IPS-20b (cell line): ENCODE data around the gene RBM33.

Experiments
- H3K27ac ChIP-seq: one replicate; pipeline ENCODE4 v1.5.1; 2013; ENCODE audit warnings: low read length
- H3K27me3 ChIP-seq: 2 replicates; pipeline ENCODE4 v1.6.1; 2013; ENCODE audit warnings: mild to moderate bottlenecking, low read length, inconsistent platforms; ENCODE audit not compliant: insufficient read depth
- H3K36me3 ChIP-seq: 2 replicates; pipeline ENCODE4 v1.6.1; 2013; ENCODE audit warnings: low read depth, mild to moderate bottlenecking, inconsistent platforms, low read length, moderate library complexity; ENCODE audit not compliant: insufficient read depth
- H3K4me1 ChIP-seq: 2 replicates; pipeline ENCODE4 v1.6.1; 2013; ENCODE audit warnings: mild to moderate bottlenecking, control low read depth, inconsistent platforms, low read length, moderate library complexity; ENCODE audit not compliant: insufficient read depth
- H3K4me3 ChIP-seq: 2 replicates; pipeline ENCODE4 v1.5.1; 2013; ENCODE audit warnings: mild to moderate bottlenecking, low read length, inconsistent platforms
- H3K9ac ChIP-seq: 2 replicates; pipeline ENCODE4 v1.6.1; 2013; ENCODE audit warnings: low read depth, mild to moderate bottlenecking, inconsistent platforms, low read length, moderate library complexity
- H3K9me3 ChIP-seq: 2 replicates; pipeline ENCODE4 v1.6.1; 2013; ENCODE audit warnings: mild to moderate bottlenecking, low read depth, low read length, inconsistent platforms; ENCODE audit not compliant: insufficient read depth

Gene RBM33

DNA sequence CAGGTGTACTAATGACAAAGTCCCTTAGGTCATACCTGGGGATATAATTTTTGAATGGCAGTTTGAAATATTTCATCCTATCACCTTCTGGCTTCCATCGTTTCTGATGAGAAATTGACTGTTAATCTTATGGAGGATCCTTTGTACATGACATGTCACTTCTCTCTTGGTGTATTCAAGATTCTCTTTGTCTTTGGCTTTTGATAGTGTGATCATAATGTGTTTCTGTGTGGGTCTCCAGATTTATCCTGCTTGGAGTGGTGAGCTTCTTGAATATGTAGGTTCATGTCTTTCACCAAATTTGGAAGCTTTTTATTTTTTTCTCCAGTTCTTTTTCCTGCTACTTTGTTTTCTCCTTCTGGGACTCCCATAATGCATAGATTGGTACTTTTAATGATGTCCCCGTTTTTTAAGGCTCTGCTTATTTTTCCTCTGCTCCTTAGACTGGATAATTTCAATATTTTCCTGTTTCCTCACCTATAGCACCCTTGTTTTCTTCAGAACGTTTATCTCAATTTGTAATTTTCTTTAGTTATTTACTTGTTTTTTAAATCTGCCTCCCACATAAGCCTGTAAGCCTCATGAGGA is 4.4 kb downstream of the RBM33 start:
- no peaks in the 10 kb centered on the region for H3K27me3 ChIP-seq
- peaks cover 14% of the 10 kb centered on the region for H3K9me3 ChIP-seq
- H3K36me3 ChIP-seq: peaks cover 28% of the 10 kb centered on the region
- peaks cover 9% of the 10 kb centered on the region; the same call in 1 of the 2 replicates for H3K4me1 ChIP-seq
- no peak overlapping the region for H3K9ac ChIP-seq
- no peak overlapping the region for H3K27ac ChIP-seq
- H3K4me3 ChIP-seq: no peak overlapping the region

DNA sequence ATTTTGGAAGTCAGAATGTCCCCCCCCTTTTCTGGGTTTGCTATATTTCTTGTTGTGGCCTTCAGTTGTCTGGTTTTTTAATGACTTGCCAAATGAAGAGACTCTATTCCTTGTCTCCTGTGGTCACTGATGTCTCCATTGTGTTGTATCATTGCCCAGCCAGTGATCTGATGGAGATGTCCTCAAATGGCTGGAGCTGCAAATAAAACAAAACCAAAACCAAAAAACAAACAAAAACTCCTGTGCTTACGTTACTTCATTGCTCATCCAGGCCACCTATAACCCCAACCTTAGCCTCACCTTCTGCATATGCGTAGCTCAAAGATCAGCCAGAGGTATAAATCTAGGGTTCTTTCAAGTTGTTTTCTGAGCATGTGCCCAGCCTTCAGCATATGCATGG is 5.1 kb downstream of the RBM33 start:
- H3K9ac ChIP-seq: no peak overlapping the region
- H3K4me1 ChIP-seq: peaks cover 9% of the 10 kb centered on the region; the same call in 1 of the 2 replicates
- peaks cover 14% of the 10 kb centered on the region for H3K9me3 ChIP-seq
- peaks cover 28% of the 10 kb centered on the region for H3K36me3 ChIP-seq
- no peak overlapping the region for H3K4me3 ChIP-seq
- no peaks in the 10 kb centered on the region for H3K27me3 ChIP-seq
- H3K27ac ChIP-seq: no peak overlapping the region

DNA sequence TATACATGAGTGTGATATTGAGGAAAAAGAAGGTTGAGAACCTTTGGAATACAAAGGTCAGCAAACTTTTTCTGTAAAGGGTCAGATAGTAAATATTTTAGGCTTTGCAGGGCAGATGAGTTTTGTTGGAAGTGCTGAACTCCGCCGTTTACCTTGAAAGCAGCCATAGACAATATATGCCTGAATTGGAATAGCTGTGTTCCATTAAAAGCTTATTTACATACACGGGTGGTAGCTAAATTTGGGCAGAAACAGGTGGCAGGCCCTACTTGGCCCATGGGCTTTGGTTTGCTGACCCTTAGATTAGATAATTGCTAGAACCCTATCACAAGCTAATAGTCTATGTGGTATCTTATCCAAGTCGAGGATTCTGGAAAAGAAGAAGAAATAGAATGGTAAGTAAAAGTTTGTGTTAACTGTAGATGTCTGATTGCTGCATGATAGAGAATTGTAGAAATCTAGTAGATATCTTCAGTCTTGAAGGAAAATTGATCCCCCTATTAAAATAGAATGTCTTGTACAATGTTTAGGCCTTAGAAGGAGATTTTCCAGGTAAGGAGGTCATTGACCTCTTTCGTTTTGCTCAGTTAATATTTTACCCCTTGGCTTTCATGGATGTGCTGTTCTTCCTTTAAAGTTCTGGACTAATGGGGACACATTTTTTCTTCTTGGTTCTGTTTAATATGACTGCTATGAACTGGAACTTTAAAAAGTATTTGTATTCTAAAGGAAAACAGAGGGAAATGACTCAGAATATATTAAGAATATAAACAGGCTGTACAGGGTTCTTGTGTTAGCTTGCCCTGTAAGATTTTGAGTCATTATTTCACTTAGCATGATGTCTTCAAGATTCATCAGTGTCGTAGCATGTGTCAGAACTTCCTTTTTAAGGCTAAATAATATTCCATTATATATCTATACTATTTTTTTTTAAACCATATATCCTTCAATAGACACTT is 8.0 kb downstream of the RBM33 start:
- Histone ChIP-seq H3K4me3 (no peak overlapping the region), H3K9ac (no peak overlapping the region), H3K27ac (no peak overlapping the region), H3K27me3 (no peaks in the 10 kb centered on the region), H3K36me3 (peaks cover 19% of the 10 kb centered on the region), H3K9me3 (peaks cover 14% of the 10 kb centered on the region), H3K4me1 (no peaks in the 10 kb centered on the region)

DNA sequence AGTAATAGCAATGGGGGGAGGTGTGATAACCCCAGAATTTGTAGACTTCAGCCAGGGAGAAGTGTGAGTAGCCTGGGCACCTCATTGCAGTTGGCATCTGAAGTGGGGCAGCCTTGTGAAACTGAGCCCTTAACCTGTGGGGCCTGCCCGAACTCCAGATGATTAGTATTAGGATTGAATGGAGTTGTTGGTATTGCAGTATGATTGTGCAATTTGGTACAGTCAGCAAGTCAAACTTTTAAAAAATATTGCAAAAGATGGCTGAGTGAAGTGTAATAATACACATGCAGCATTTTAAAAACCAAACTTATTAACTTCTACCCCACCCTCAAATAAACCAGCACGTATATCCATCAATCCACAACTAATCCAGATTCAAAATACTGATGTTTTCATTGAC is 9.3 kb downstream of the RBM33 start:
- Histone ChIP-seq H3K9ac (no peak overlapping the region), H3K27ac (no peak overlapping the region), H3K36me3 (peaks cover 6% of the 10 kb centered on the region; the same call in 1 of the 2 replicates), H3K9me3 (0 out of 2 replicates have a peak, but pooled peaks cover under 1% of the 10 kb centered on the region), H3K4me3 (no peak overlapping the region), H3K27me3 (no peaks in the 10 kb centered on the region), H3K4me1 (no peaks in the 10 kb centered on the region)

DNA sequence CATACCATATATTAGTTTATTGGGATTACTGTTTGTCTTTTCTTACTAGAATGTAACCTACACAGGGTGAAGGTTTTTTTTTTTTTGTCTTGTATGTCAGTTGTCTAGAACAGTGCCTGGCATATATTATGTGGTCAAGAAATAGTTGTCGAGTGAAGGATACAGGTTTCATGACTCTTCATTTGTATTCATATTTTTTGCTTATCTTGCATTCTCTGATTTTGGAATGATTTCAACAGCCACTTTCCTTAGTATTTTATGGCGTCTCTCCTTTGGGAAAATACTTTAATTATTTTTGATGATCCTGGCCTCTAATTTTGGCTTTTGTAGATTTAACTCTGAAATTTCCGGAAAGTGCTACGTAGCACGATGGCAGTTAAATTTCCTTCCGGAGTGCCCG is 12.4 kb downstream of the RBM33 start:
- Histone ChIP-seq H3K36me3 (no peaks in the 10 kb centered on the region), H3K9me3 (no peaks in the 10 kb centered on the region), H3K27ac (no peak overlapping the region), H3K9ac (no peak overlapping the region), H3K4me1 (peaks cover under 1% of the 10 kb centered on the region; the same call in 1 of the 2 replicates), H3K27me3 (no peaks in the 10 kb centered on the region), H3K4me3 (no peak overlapping the region)

- H3K36me3 ChIP-seq: peaks cover 5% of the 10 kb centered on the region; the same call in 1 of the 2 replicates
Measured at GRCh38 chr7:155660059-155660757, 15.7 kb downstream of the RBM33 start.

DNA sequence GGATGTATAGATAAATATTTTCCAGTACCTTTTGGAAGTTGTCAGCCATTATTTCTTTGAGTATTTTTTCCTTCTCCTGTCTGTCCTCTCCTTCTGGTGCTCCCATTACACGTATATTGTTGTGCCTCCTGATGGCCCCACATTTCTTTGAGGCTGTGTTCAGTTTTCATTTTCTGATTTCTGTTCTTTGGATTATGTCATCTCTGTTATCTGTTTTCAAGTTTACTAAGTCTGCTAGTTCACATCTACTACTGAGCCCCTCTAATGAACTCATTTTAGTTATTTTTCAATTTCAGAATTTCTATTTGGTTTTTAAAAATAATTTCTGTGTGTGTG is 16.3 kb downstream of the RBM33 start:
- H3K36me3 ChIP-seq: peaks cover 10% of the 10 kb centered on the region; the same call in 1 of the 2 replicates
- peaks cover 8% of the 10 kb centered on the region; the same call in 1 of the 2 replicates for H3K4me1 ChIP-seq
- no peaks in the 10 kb centered on the region for H3K27me3 ChIP-seq
- H3K27ac ChIP-seq: no peak overlapping the region
- no peak overlapping the region for H3K9ac ChIP-seq
- no peaks in the 10 kb centered on the region for H3K9me3 ChIP-seq
- H3K4me3 ChIP-seq: no peak overlapping the region

More at GRCh38 chr7:155660059-155660757, 15.7 kb downstream of the RBM33 start:
- Histone ChIP-seq H3K27me3 (no peaks in the 10 kb centered on the region), H3K9ac (no peak overlapping the region), H3K4me3 (no peak overlapping the region), H3K9me3 (no peaks in the 10 kb centered on the region), H3K4me1 (peaks cover 8% of the 10 kb centered on the region; the same call in 1 of the 2 replicates), H3K27ac (no peak overlapping the region)

GRCh38 chr7:155662343-155663043 is 18.0 kb downstream of the RBM33 start:
- H3K9ac ChIP-seq: no peak overlapping the region
- H3K4me1 ChIP-seq: peaks cover 8% of the 10 kb centered on the region; the same call in 1 of the 2 replicates
- no peaks in the 10 kb centered on the region for H3K9me3 ChIP-seq
- no peaks in the 10 kb centered on the region for H3K27me3 ChIP-seq
- peaks cover 18% of the 10 kb centered on the region; the same call in 1 of the 2 replicates for H3K36me3 ChIP-seq
- peak overlapping the region; percentile 1 for H3K27ac ChIP-seq
- no peak overlapping the region for H3K4me3 ChIP-seq

DNA sequence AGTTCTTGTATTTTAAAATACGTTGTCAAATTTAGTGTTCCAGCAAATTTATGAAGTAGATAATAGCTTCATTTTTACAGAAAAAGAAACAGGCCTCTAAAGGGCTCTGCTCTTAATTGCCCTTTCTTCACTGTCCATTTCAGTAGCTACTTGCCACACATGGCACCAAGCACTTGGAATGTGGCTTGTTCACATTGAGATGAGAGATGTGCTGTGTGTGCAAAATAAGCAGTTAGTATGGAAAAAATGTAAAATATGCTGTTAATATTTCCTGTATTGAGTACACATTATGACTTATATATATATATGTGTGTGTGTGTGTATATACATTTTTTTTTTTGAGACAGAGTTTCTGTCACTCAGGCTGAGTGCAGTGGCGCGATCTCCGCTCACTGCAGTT is 19.5 kb downstream of the RBM33 start:
- H3K27me3 ChIP-seq: no peaks in the 10 kb centered on the region
- peaks cover 18% of the 10 kb centered on the region; the same call in 1 of the 2 replicates for H3K36me3 ChIP-seq
- H3K4me3 ChIP-seq: no peak overlapping the region
- peaks cover 8% of the 10 kb centered on the region; the same call in 1 of the 2 replicates for H3K4me1 ChIP-seq
- no peaks in the 10 kb centered on the region for H3K9me3 ChIP-seq
- H3K9ac ChIP-seq: no peak overlapping the region
- H3K27ac ChIP-seq: no peak overlapping the region

- Histone ChIP-seq H3K4me3 (no peak overlapping the region), H3K36me3 (peaks cover 18% of the 10 kb centered on the region; the same call in 1 of the 2 replicates), H3K9me3 (no peaks in the 10 kb centered on the region), H3K4me1 (peaks cover 12% of the 10 kb centered on the region; the same call in 1 of the 2 replicates), H3K27me3 (no peaks in the 10 kb centered on the region), H3K9ac (no peak overlapping the region), H3K27ac (no peak overlapping the region)
Measured at GRCh38 chr7:155665079-155665956, 20.9 kb downstream of the RBM33 start.
